ENCODE measurements around the gene FKRP.

The FKRP gene

DNA sequence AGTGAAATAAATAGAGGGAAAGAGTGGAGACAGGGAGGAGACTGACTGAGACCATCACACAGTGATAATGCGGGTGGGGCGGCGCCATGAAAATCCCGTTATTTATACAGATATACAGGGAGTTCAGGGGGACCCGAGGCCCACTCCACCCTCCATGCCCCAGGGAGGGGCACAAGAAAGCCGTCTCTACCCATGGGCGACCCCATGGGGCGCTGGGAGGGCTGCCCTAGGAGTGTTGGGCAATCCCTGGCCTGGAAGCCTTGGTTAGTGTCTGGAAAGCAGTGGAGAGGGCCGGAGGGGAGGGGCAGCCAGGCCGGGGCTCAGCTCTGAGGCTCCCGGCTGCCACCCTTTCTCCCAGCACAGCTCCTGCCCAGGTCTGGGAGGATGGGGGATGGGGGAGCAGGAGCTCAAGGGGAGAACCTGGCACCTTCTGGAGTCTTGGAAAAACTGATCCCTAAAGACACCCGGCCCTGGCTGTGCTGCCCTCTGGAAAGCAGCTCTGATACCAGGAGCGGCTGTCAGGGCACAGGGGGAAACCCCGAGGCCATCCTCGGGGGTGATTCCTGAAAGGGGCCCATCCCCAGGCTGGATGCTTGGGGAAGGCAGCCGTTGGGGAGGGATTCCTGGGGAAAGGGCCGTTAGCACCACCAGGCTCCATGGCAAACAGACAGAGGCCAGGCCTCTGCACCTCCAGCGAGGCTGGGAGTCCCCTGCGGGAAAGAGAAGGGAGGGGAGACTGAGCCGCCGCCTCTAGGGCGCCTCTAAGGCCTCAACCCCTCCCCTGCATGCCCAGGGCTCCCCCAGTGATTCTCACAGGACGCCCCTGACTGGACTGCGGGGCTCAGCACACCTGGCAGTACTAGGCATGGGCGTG lies 26.0 kb upstream of the FKRP start:
- in situ Hi-C loops (cut with MboI; ENCODE audit: low sequenced_read_pairs) = no loop called here

DNA sequence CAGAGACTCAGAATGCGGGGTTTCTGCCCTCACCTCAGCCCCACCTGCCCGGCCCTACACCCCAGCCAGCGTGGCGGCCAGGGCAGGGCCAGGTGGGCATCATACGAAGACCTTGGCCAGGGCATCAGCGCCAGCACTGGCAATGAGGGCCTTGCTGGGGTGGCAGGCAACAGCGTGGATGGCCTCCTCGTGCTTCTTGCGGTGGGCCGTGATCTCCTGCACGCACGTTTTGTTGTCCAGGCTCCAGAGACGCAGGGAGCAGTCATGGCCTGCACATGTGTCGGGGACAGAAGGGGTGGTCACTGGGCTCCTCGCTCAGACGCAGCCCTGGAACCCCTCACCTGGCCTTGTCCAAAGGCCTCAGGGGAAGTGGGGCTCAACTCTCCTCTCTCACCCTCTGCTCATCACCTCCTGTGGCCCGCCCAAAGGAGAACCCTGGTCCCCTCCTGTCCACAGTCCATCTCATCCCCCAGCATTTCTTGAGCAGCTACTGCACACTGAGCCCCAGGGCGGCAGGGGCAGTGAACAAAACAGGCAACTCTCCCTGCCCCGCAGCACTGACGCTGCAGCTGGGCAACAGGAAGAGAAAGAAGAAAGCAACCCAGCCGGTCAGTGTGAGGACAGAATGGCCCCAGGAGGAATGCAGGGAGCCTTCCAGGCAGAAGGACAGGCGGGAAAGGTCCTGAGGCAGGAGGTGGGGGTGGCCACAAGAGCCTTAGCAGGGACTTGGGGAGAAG lies 25.2 kb upstream of the FKRP start:
- in situ Hi-C loops (cut with MboI; ENCODE audit: low sequenced_read_pairs) = no loop called here

DNA sequence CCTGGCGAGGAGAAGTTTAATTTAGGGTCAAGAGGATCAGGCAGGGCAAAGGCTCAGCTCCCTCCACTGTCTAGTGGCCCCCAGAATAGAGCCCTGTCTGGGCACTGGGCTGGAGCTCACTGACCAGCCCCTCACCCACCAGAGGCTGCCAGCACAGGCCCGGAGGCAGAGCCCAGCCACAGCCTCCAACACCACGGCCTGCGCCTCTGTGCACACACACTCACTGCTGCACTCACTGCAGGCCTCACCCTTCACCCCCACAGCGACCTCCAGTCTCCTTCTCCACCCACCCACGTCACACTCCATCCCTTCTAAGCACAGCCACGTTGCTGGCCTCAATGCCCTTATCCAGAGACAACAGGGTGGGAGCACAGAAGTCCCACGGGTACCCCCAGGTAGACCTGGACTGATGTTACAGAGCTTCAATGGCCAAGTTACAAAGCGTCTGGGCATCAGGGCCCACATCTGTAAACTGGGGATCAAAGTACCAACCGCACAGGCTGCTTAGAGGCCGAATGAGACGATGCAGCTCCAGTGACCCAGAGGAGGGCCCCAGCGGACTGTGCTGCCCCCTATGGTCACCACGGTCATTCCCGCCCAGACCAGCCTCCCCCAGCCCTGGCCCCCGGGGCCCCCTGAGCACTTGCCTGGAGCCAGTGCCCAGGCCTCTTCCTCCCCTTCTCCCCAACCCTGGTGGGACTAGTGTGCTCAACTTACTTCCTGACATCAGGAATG lies 24.4 kb upstream of the FKRP start:
- in situ Hi-C loops (cut with MboI; ENCODE audit: low sequenced_read_pairs) = no loop called here

DNA sequence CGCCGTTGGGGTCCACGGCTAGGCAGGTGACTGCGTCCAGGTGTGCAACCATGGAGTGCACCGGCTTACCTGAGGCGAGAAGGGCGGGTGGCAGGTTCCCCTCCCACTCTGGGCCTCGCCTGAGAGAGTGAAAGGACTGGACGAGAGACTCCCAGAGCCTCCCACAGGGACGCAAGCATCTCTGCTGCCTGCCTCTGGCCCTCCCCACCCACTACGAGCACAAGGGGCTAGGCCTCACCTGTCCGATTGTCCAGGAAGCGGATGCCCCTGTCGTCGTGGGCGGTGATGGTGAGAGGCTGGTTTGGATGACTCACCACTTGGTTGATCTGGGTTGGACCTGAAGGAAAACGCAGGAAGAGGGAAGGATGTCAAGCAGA lies 23.9 kb upstream of the FKRP start:
- in situ Hi-C loops (cut with MboI; ENCODE audit: low sequenced_read_pairs) = no loop called here

DNA sequence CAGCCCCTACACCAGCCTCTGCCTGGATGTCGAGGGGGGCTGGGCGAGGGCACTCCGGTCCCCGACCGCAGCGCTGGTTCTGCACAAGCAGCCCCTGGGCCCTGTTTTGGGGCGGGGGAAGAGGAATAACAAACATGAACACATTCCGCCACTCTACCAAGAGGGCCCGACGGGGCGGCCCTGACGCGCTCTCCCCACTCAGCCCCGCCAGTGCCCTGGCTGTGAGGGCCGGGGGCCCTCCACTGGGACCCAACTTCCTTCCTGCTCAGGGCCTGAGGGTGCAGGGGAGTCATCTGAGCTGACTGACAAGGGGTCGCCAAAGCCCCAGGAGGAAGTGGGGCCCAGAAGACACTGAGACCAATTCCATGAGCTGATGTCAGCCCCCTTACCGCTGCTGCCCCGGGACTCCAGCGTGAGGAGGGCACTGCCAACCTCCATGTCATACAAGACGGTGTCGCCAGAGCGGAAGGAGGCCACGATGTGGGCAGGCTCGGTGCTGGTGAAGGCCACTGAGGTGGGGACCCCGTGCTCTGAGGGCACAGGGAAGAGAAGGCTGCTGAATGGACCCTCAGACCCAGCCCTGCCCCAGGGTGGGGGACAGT lies 23.3 kb upstream of the FKRP start:
- in situ Hi-C loops (cut with MboI; ENCODE audit: low sequenced_read_pairs) = no loop called here

DNA sequence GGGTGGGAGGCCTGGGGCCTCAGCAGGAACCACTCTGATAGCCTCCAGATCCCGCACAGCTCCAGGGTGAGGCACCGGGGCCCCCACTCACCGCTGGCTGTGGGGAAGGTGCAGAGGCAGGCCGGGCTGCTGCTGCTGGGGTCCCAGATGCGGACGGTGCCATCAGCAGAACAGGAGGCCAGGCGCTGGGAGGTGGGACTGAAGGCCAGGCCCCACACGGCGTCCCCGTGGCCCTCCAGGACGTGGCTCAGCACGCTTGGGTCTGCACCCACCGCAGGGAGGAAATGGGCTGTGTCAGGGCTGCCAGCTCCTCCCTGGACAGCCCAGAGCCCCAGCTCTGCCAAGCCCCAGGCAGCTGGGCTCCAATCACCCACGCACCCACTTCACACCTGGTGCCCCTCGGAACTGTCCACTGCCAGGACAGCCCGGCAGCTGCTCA lies 22.8 kb upstream of the FKRP start:
- in situ Hi-C loops (cut with MboI; ENCODE audit: low sequenced_read_pairs) = no loop called here

DNA sequence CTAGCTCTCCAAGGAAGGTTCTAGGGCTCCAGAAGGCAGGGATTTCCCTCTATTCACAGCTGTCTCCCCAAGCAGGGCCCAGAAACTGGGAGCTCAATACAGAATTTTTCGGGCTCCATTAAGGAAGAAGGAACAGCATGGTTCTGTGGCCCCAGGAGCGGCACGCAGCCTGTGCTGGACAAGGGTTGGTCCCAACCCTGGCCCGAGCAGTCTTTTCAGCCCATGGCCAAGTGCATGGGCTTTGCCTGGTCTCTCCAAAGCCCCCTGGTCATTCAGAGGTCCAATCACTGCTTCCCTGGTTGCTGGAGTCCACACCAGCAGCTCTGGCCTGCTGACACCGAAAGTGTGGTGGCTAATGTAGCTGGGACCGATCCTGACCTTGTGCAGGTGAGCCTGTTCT lies 22.4 kb upstream of the FKRP start:
- in situ Hi-C loops (cut with MboI; ENCODE audit: low sequenced_read_pairs) = no loop called here

DNA sequence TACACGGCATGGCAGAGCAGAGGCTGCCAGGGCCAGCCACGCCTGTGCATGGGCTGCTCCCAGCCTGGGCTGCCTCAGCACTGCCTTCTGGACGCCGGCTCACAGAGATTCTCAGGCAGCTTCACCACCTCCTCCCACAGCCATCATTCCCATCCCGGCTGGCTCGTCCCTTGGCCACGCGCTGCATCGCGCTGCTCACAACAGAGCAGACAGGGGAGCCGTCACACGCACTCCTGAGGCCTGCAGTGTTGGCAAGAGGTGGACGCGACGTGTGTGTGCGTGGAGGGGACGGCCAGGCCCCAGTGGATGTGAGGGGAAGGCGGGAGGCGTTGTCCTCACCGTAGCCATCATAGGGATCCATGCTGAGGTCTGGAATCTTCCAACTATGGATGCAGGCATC lies 21.4 kb upstream of the FKRP start:
- in situ Hi-C loops (cut with MboI; ENCODE audit: low sequenced_read_pairs) = no loop called here

DNA sequence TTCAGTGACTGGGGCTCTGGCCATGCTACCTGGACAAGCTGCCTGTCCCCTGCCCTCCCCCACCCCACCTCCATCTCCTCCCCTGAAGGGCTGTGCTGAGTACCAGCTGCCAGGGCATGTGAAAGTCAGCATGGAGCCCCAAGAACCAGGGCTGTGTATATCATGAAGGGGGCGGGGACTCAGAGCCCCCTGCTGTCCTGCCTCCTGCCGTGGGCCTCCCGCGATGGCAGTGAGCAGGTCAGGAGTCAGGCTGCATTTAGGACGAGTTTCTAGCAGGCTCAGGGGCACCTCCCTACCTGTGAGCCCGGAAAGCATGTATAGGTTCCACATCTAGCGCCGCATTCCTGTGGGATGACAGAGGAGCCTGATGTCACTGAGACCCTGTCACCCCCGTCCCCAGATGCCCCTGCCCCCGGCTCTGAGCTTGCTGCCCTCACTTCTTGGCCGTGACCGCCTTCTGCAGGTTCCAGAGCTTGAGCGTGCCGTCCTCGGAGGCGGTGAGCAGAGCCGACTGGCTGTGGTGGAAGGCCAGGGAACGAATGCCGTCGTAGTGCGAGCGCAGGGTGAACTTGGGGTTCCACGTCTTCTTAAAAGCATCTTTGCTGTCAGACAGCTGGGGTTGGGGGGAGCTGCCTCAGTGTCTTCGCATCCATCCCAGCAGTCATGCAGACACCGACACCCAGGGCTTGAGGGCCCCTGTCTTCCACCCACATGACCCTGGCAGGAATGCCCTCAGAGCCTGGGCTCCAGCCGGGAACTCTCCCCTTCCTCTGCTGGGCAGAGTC lies 20.6 kb upstream of the FKRP start:
- in situ Hi-C loops (cut with MboI; ENCODE audit: low sequenced_read_pairs) = no loop called here

DNA sequence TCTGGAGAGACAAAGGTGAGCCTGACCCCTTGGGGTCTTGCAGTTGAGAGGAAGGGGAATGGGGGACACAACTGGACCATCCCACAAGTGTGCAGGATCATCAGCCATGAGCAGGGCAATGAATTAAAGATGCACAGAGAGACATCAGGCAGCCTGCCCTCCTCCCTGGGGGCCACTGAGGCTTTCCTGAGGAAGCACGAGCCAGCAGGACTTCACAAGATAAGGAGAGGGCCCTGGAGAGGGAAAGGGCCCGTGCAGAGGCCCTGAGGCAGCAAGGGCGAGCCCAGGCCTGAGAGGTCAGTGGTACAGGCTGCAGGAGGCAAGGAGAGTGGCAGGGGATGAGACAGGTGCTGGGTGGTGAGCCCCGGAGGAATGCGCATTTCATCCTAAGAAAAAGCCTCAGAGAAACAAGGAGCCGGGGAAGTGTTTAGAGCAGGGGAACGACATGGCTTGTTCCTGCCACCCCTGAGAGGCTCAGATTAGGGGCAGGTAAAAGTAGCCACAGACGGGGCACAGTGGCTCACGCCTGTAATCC lies 19.9 kb upstream of the FKRP start:
- in situ Hi-C loops (cut with MboI; ENCODE audit: low sequenced_read_pairs) = no loop called here

DNA sequence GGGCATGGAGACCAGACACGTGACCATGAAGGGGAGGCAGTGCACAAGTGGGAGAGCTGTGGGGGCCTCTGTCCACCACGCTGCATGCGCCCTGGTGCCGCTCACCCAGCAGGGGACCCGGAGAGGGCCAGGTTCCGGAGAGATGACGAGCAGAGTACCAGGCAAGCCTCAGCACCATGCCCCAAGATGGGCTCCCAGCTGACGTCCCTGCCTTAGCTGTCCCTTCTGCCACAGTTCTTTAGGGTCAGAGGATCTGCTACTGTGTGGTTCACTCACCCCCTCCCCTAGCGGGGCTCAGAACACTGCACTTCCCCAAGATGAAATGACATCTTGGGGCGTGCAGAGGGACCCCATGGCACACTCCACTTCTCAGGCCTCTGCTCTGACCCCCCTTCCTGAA lies 19.3 kb upstream of the FKRP start:
- in situ Hi-C loops (cut with MboI; ENCODE audit: low sequenced_read_pairs) = no loop called here

DNA sequence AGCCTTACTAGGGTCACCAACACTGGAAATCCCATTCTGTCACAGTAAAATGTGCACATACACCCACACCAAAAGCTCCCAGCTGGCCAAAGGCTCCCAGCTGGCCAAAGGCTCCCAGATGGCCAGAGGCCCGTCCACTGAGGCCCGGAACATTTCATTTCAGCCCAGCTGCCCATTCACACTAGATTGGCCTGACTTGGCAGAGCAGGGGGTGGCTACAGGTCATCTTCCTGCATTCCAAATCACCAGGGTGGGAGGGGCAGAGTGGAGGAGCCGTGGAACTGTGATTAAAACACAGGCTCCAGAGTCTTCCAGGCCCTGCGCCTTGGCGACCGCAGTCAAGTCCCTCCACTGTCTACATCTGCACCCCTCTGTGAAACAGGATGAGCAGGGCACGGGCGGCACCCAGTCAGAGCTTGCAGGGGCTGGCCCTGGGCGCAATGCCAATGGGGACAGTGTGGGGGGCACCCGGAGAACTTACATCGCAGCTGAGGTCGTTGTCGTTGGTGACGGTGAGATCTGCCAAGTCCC lies 18.8 kb upstream of the FKRP start:
- in situ Hi-C loops (cut with MboI; ENCODE audit: low sequenced_read_pairs) = no loop called here

DNA sequence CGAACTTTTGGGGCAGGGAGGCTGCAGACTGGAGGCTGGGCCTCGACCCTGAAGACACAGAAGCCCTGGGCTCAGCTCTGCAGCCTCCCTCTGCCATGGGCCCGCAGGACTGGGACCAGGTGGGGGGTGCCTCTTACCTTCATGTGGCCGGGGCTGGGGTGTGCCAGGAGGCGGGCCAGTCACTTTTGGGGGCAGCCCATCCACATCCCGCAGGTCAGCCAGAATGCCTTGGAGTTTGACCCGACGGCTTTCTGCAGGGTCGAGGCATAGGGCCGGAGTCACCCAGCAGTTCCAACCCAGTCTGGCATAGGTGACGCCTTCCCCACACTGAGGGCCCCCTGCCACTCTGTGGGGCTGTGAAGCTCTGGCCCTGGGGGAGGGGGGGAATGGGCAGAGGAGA lies 18.1 kb upstream of the FKRP start:
- in situ Hi-C loops (cut with MboI; ENCODE audit: low sequenced_read_pairs) = no loop called here

DNA sequence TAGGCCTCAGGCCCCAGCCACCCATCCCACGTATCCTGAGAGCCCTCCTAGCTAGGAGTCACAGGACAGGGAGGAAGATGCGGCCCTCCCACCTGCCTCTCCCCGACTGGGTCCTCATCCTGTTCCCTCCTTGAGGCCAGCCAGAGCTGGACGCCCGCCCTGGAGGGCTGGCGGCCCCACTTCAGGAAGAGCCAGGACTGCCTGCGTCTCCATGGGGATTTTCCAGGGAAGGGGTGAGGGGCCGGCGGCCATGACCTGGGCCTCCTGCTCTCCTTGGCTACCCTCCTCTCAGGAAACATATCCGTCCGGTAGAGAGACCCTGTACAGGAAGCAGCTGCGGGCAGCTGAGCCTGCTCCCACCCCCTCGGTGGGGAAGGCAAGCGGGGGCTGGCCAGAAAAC lies 17.6 kb upstream of the FKRP start:
- in situ Hi-C loops (cut with MboI; ENCODE audit: low sequenced_read_pairs) = no loop called here

DNA sequence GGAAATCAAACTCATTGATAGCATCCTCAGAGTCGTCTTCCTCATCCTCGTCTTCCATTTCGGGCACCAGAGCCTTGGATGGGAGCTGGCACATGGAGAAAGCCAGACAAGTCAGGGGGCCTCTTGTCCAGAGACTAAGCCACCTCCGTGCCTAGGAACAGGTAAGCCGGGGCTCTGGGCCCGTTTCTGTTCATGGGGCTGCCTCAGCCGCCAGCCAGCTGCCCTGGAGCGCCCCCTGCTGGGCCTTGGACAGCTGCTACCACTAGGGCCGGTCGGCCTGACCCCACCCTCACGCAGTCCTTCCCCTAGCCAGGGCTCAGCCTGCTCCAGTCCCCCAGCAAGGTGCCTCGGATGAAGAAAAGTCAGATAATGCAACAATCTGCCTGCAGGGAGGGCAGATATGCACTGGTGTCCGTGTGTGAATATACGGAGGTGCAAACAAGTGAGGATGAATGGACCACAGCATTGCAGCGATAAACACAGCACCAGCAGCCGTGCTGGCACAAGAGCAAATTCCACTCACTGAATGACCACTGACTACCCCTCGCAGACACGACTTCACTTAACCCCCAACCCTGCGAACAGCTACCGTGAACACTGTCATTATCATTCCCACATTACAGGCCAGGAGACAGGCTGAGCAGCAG lies 17.0 kb upstream of the FKRP start:
- in situ Hi-C loops (cut with MboI; ENCODE audit: low sequenced_read_pairs) = no loop called here

DNA sequence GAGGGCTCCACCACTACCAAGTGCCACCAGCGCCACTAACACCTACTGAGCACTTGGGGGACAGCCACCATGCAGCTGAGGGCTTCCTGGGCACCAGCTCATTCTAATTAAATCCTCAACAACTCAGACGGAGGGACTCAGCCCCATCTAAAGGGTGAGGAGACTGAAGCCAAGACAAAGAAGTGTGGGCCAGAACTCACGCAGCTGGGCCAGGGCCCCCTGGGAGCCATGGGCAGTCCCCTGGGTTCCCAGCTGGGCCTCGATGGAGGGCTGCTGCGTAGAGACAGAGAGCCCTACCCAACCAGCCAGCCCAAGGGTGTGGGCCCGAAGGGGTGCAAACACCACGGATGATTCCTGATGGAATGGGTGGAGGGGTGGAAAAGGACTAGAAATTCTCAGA lies 16.2 kb upstream of the FKRP start:
- in situ Hi-C loops (cut with MboI; ENCODE audit: low sequenced_read_pairs) = no loop called here

DNA sequence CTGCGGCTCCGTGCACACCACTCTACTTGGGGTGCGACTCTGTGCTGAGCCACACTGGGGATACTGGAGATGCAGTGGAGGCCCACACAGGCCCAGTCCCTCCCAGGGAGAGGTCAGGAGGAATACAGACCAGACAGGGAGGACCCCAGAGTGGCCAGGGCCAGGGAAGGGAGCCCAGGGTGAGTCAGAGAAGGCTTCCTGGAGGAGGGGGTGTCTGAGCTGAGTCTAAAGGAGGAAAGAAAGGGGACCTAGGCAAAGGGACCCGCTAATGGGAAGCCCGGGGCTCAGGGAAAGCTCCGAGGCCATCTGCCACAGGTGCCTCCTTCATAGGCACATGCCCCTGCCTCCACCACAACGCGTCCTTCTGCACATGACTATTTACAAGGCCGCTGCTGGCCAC lies 15.7 kb upstream of the FKRP start:
- in situ Hi-C loops (cut with MboI; ENCODE audit: low sequenced_read_pairs) = no loop called here

DNA sequence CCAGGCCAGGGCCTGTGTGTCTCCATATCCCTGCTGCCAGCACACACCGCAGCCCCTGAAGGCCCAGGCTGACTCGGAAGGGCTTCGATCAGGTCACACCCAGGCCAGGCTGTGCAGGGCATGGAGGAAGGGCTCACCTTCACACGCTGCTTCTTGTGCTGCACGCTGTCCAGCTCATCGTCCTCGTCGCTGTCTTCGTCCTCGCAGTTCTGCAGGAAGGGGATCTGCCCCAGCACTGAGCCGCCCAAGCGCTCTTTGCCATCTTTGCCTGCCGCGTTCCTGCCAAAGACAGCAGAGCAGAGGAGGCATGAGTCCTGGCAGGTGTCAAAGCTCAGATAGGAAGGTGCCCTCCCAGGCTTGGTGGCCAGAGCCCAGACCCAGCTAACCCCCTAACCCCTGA lies 15.3 kb upstream of the FKRP start:
- in situ Hi-C loops (cut with MboI; ENCODE audit: low sequenced_read_pairs) = no loop called here

DNA sequence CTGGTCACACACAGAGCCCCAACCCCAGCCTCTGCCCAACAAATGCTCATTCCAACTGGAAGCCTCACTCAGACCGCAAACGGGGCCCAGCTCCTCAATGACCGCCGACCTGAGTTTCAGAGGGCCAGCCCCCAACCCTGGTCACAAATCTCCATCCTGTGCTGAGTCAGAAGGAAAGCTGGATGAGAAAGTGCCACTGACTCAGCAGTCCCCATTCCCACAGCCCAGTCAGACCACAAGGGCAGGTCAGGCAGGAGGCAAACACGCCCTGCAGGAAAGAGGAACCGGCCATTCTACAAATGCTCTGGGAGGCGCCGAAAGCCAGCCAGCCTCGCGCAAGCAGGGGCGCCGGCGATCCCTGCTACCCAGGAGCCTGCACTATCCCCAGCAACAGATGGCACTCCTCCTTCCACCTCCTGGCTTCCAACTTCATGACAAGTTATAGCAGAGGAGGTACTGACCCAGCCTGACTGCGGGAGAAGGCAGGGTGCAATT lies 14.8 kb upstream of the FKRP start:
- in situ Hi-C loops (cut with MboI; ENCODE audit: low sequenced_read_pairs) = no loop called here

Measured in HL-60/S4 (cell line).